Suprapubic skin (tissue), 4 donors: Measurements from ENCODE around the gene NFE2.

Experiments
- CTCF ChIP-seq, 2 donors: fragments of 200-600 bp in 1 of 2; fragments of 450-650 bp in 1 of 2; sonication (generic) in 1 of 2; IDR thresholded peaks; one replicate each; pipeline ENCODE4 v1.5.1; 2016 to 2019; ENCODE audit warnings: antibody characterized with exemption in 2 of 2, mild to moderate bottlenecking in 1 of 2, moderate library complexity in 1 of 2
- EP300 ChIP-seq: sonication (generic); formaldehyde crosslinking; IDR thresholded peaks from one replicate; pipeline ENCODE4 v1.6.1; 2017; ENCODE audit warnings: antibody characterized with exemption
- POLR2A ChIP-seq, 2 donors: fragments of 450-650 bp; IDR thresholded peaks; one replicate each; pipeline ENCODE4 v1.6.1; 2017; ENCODE audit warnings: antibody characterized with exemption in 2 of 2, mild to moderate bottlenecking in 2 of 2, moderate library complexity in 2 of 2
- POLR2AphosphoS5 ChIP-seq, 3 donors: sonication (generic); formaldehyde crosslinking; IDR thresholded peaks; one replicate each; pipeline ENCODE4 v1.6.1; 2017; ENCODE audit warnings: antibody characterized with exemption in 3 of 3

GRCh38 chr12:54257332-54257731 lies 43.5 kb downstream of the NFE2 start:
- TF ChIP-seq CTCF (IDR thresholded peaks at IDR 0.05) (no peak), POLR2A (IDR thresholded peaks at IDR 0.05) (no peak), EP300 (no peak), POLR2AphosphoS5 (IDR thresholded peaks at IDR 0.05) (no peak)
